HCT116 (cell line): Measurements from ENCODE around the gene ITIH5. TPM values are rescaled to one million over a fixed set of nuclear protein-coding genes. Genes with fewer than 3 reads are reported as not detected.

Experiments
- ATAC-seq: fragments of 200-7000 bp; cut with Tn5 transposase; 2 replicates; pipeline ENCODE4 v1.9.1; 2020; ENCODE audit warnings: mild to moderate bottlenecking, moderate library complexity
- BruUV-seq: library from RNA; stranded (reverse); fragments of 400-500 nt; replicated peaks from 2 replicates; lab custom pipeline; 2021; lab: Mats Ljungman, UMichigan
- CTCF ChIA-PET: fragments of 300-600 bp; sonication (Branson Sonifier 250); formaldehyde crosslinking; loops from one replicate; lab custom pipeline; 2021; ENCODE audit warnings: antibody characterized with exemption; lab: Charles Lee
- POLR2A ChIA-PET: fragments of 300-600, 350-600 bp; sonication (Branson Sonifier 250); formaldehyde crosslinking; loops from one replicate; lab custom pipeline; 2021; ENCODE audit warnings: antibody characterized with exemption; lab: Charles Lee
- RAD21 ChIA-PET, 2 experiments: fragments of 300-600 bp; sonication (Branson Sonifier 250); formaldehyde crosslinking; loops; one replicate each; lab custom pipeline; 2023; ENCODE audit warnings: low total read pairs in 2 of 2; ENCODE audit not compliant: uncharacterized antibody in 2 of 2, unreplicated experiment in 2 of 2, low non-redundant PET in 1 of 2; lab: Charles Lee
- DNase-seq: peaks from one replicate; pipeline ENCODE4 v3.0.0-alpha.2; 2010; ENCODE audit warnings: low read depth, low spot score
- H2AFZ ChIP-seq: fragments of 200-600 bp; shearing (Covaris generic), sonication (generic); 2 replicates; pipeline ENCODE4 v1.6.1; 2017; ENCODE audit warnings: low read depth, mixed run types, mixed read lengths, antibody characterized with exemption, low read length; ENCODE audit not compliant: poor library complexity, severe bottlenecking
- H3K27ac ChIP-seq: 2 replicates; pipeline ENCODE4 v1.5.1; 2012; ENCODE audit warnings: low read depth, low read length
- H3K27me3 ChIP-seq: fragments of 200-600 bp; sonication (generic); 2 replicates; pipeline ENCODE4 v1.6.1; 2016; ENCODE audit warnings: mixed run types, low read length, mixed read lengths; ENCODE audit not compliant: insufficient read depth
- H3K36me3 ChIP-seq, 2 experiments: fragments of 200-500 bp in 1 of 2; fragments of 200-600 bp in 1 of 2; sonication (Bioruptor generic) in 1 of 2; sonication (generic) in 1 of 2; 2 replicates each; pipeline versions ENCODE4 v1.5.1 to v1.6.1; 2014 to 2016; ENCODE audit warnings: low read length in 2 of 2, inconsistent platforms in 1 of 2, mixed read lengths in 1 of 2, mixed run types in 1 of 2; ENCODE audit not compliant: insufficient read depth in 2 of 2, control insufficient read depth in 1 of 2
- H3K4me1 ChIP-seq, 2 experiments: fragments of 200-600 bp in 1 of 2; sonication (generic) in 1 of 2; 2 replicates each; pipeline versions ENCODE4 v1.5.1 to v1.6.1; 2012 to 2017; ENCODE audit warnings: low read length in 2 of 2, inconsistent platforms in 1 of 2, mild to moderate bottlenecking in 1 of 2, mixed read lengths in 1 of 2, mixed run types in 1 of 2, moderate library complexity in 1 of 2; ENCODE audit not compliant: insufficient read depth in 2 of 2, control insufficient read depth in 1 of 2
- H3K4me2 ChIP-seq: fragments of 200-600 bp; sonication (generic); 2 replicates; pipeline ENCODE4 v1.6.1; 2017; ENCODE audit warnings: mixed run types, low read length, mixed read lengths
- H3K4me3 ChIP-seq, 2 experiments: fragments of 200-600 bp in 1 of 2; sonication (generic) in 1 of 2; replicated peaks in 1 of 2; 2 replicates each; pipeline ENCODE4 v1.5.1; 2011 to 2016; ENCODE audit warnings: low read length in 2 of 2, control low read depth in 1 of 2, low read depth in 1 of 2, mild to moderate bottlenecking in 1 of 2, mixed read lengths in 1 of 2, mixed run types in 1 of 2
- H3K79me2 ChIP-seq: fragments of 200-600 bp; sonication (generic); 2 replicates; pipeline ENCODE4 v1.6.1; 2017; ENCODE audit warnings: mild to moderate bottlenecking, mixed run types, low read length, moderate library complexity, mixed read lengths; ENCODE audit not compliant: insufficient read depth
- H3K9ac ChIP-seq: fragments of 200-600 bp; sonication (generic); 2 replicates; pipeline ENCODE4 v1.6.1; 2016; ENCODE audit warnings: low read length, mixed read lengths
- H3K9me2 ChIP-seq: fragments of 200-600 bp; sonication (generic), shearing (Covaris generic); 2 replicates; pipeline ENCODE4 v1.6.1; 2017; ENCODE audit warnings: mixed run types, mild to moderate bottlenecking, moderate library complexity; ENCODE audit not compliant: insufficient read depth
- H3K9me3 ChIP-seq, 2 experiments: fragments of 200-500 bp in 1 of 2; fragments of 200-600 bp in 1 of 2; sonication (Bioruptor generic) in 1 of 2; sonication (generic) in 1 of 2; 2 replicates each; pipeline ENCODE4 v1.6.1; 2014 to 2017; ENCODE audit warnings: low read length in 2 of 2, mixed read lengths in 2 of 2, inconsistent platforms in 1 of 2, low read depth in 1 of 2, mild to moderate bottlenecking in 1 of 2, mixed run types in 1 of 2, moderate library complexity in 1 of 2; ENCODE audit not compliant: control insufficient read depth in 1 of 2, insufficient read depth in 1 of 2
- H4K20me1 ChIP-seq: fragments of 200-600 bp; sonication (generic), shearing (Covaris generic); 2 replicates; pipeline ENCODE4 v1.6.1; 2017; ENCODE audit warnings: mixed run types, mild to moderate bottlenecking, moderate library complexity; ENCODE audit not compliant: insufficient read depth
- ATF3 ChIP-seq: IDR thresholded peaks from 2 replicates; pipeline ENCODE4 v1.6.1; 2012
- CEBPB ChIP-seq: IDR thresholded peaks from 2 replicates; pipeline ENCODE4 v1.6.1; 2012; ENCODE audit warnings: low read depth
- EGR1 ChIP-seq: IDR thresholded peaks from 2 replicates; pipeline ENCODE4 v1.6.1; 2012; ENCODE audit warnings: low read depth
- ELF1 ChIP-seq: IDR thresholded peaks from 2 replicates; pipeline ENCODE4 v1.6.1; 2012; ENCODE audit warnings: low read depth, borderline replicate concordance
- EZH2 ChIP-seq: fragments of 200-600 bp; sonication (generic); IDR thresholded peaks from 2 replicates; pipeline ENCODE4 v1.6.1; 2017; ENCODE audit warnings: antibody characterized with exemption, mixed run types
- FOSL1 ChIP-seq: IDR thresholded peaks from 2 replicates; pipeline ENCODE4 v1.6.1; 2012; ENCODE audit warnings: low read depth
- JUND ChIP-seq: IDR thresholded peaks from 2 replicates; pipeline ENCODE4 v1.6.1; 2012
- MAX ChIP-seq: IDR thresholded peaks from 2 replicates; pipeline ENCODE4 v1.6.1; 2012
- POLR2A ChIP-seq: IDR thresholded peaks from 2 replicates; pipeline ENCODE4 v1.7.0; 2011; ENCODE audit warnings: borderline replicate concordance; ENCODE audit not compliant: insufficient read depth, insufficient read length; ENCODE audit errors: extremely low read depth
- POLR2AphosphoS5 ChIP-seq: IDR thresholded peaks from 2 replicates; pipeline ENCODE4 v1.6.1; 2011; ENCODE audit warnings: mild to moderate bottlenecking, low read depth, low read length, moderate library complexity
- REST ChIP-seq: IDR thresholded peaks from 2 replicates; pipeline ENCODE4 v1.6.1; 2012; ENCODE audit warnings: low read depth
- SRF ChIP-seq: IDR thresholded peaks from 2 replicates; pipeline ENCODE4 v1.6.1; 2012; ENCODE audit warnings: low read depth
- TCF7L2 ChIP-seq: IDR thresholded peaks from 2 replicates; pipeline ENCODE4 v1.7.0; 2011; ENCODE audit warnings: borderline replicate concordance, inconsistent platforms; ENCODE audit not compliant: insufficient read depth, insufficient read length; ENCODE audit errors: extremely low read depth
- YY1 ChIP-seq: IDR thresholded peaks from 2 replicates; pipeline ENCODE4 v1.6.1; 2011; ENCODE audit warnings: low read length, low read depth, moderate library complexity, mild to moderate bottlenecking; ENCODE audit not compliant: insufficient replicate concordance; ENCODE audit errors: extremely low read depth
- ZBTB33 ChIP-seq: IDR thresholded peaks from 2 replicates; pipeline ENCODE4 v1.6.1; 2011; ENCODE audit warnings: mild to moderate bottlenecking, low read length, moderate library complexity; ENCODE audit not compliant: insufficient replicate concordance; ENCODE audit errors: extremely low read depth
- ZFX ChIP-seq: fragments of 450-650 bp; IDR thresholded peaks from 2 replicates; pipeline ENCODE4 v1.6.1; 2017
- intact Hi-C: fragments of 100-400 bp; cut with micrococcal nuclease; formaldehyde crosslinking; loops from 2 replicates; pipeline ENCODE4 v1.10.0; 2022
- total RNA-seq: library from RNA; stranded (reverse); gene quantifications from one replicate; pipeline ENCODE4 v1.2.1, GENCODE V29; 2021; ENCODE audit not compliant: unreplicated experiment

Gene ITIH5
- total RNA-seq, 1 experiment from 2014 or later = not detected

- ATAC-seq (no peak), DNase-seq (no peak)
- Histone ChIP-seq H3K9ac (no peak overlapping the region), H3K27me3 (0 out of 2 replicates have a peak, but pooled peaks cover 16% of the 10 kb centered on the region), H3K79me2 (no peaks in the 10 kb centered on the region), H3K27ac (no peak overlapping the region), H3K4me3 (no peak overlapping the region), H3K9me3 (no peaks in the 10 kb centered on the region), H3K9me2 (no peaks in the 10 kb centered on the region), H4K20me1 (no peaks in the 10 kb centered on the region), H3K36me3 (no peaks in the 10 kb centered on the region)
- RAD21 ChIA-PET = no interaction called here
- BruUV-seq = no TSS peak
- POLR2A ChIA-PET = no interaction called here
- TF ChIP-seq EGR1 = no peak
- TF ChIP-seq YY1 = no peak
- TF ChIP-seq ZFX = no peak
- no peak for TF ChIP-seq SRF
- no peak for TF ChIP-seq ATF3
- TF ChIP-seq ELF1 = no peak
- no peak for TF ChIP-seq FOSL1
- TF ChIP-seq EZH2 = no peak
- TF ChIP-seq ZBTB33 = no peak
- TF ChIP-seq CEBPB = no peak
- TF ChIP-seq JUND = no peak
- TF ChIP-seq TCF7L2 = no peak
- no peak for TF ChIP-seq POLR2A
- no peak for TF ChIP-seq MAX
- TF ChIP-seq POLR2AphosphoS5 = no peak
- no peak for TF ChIP-seq REST
- TF ChIP-seq, all 23 proteins: peak for 0
- Histone ChIP-seq H3K4me2 (no peak overlapping the region), H2AFZ (no peak overlapping the region), H3K4me1 (no peaks in the 10 kb centered on the region)
- CTCF ChIA-PET = no interaction called here
- intact Hi-C loops = no loop called here
These were observed 121.5 kb downstream of the ITIH5 start for GRCh38 chr10:7545261-7545660.
